Naive thymus-derived CD8-positive, alpha-beta T cell (primary cell): Measurements from ENCODE around the gene RGS5. TPM values are rescaled to one million over a fixed set of nuclear protein-coding genes. Genes with fewer than 3 reads are reported as not detected.

Experiments used
- ATAC-seq, 2 donors: fragments of 150-1000 bp; cut with Tn5 transposase in 1 of 2; sonication (Bioruptor Pico), chemical (Tn5 transposase) in 1 of 2; 1 replicate in 1 of 2; 2 replicates in 1 of 2; pipeline ENCODE4 v1.10.0; 2021; ENCODE audit warnings: mild to moderate bottlenecking in 2 of 2, moderate library complexity in 2 of 2
- POLR2A ChIA-PET: fragments of 350-600 bp; sonication (Branson Sonifier 250); formaldehyde crosslinking; loops from one replicate; lab custom pipeline; 2021; ENCODE audit warnings: antibody characterized with exemption; lab: Charles Lee
- DNase-seq, 10 donors: peaks; one replicate each; pipeline versions ENCODE4 v3.0.0 to v3.0.0-alpha.2; 2020 to 2022
- H3K27ac Mint-ChIP-seq, 10 donors: one replicate each; pipeline ENCODE4 v1.8.0; 2020 to 2022; ENCODE audit warnings: mild to moderate bottlenecking in 10 of 10, mixed read lengths in 10 of 10, moderate library complexity in 4 of 10, inconsistent platforms in 1 of 10
- H3K27me3 Mint-ChIP-seq, 5 donors: one replicate each; pipeline ENCODE4 v1.8.0; 2021 to 2022; ENCODE audit warnings: mixed read lengths in 5 of 5
- H3K36me3 Mint-ChIP-seq, 3 donors: one replicate each; pipeline ENCODE4 v1.8.0; 2020 to 2022; ENCODE audit warnings: mixed read lengths in 3 of 3, mild to moderate bottlenecking in 2 of 3, inconsistent platforms in 1 of 3
- H3K4me1 Mint-ChIP-seq, 4 donors: one replicate each; pipeline ENCODE4 v1.8.0; 2021 to 2022; ENCODE audit warnings: mixed read lengths in 4 of 4
- H3K4me3 Mint-ChIP-seq, 10 donors: one replicate each; pipeline ENCODE4 v1.8.0; 2020 to 2022; ENCODE audit warnings: mild to moderate bottlenecking in 10 of 10, mixed read lengths in 10 of 10, moderate library complexity in 6 of 10, inconsistent platforms in 1 of 10
- H3K9me3 Mint-ChIP-seq, 9 donors: one replicate each; pipeline ENCODE4 v1.8.0; 2020 to 2022; ENCODE audit warnings: mixed read lengths in 9 of 9, mild to moderate bottlenecking in 3 of 9, inconsistent platforms in 1 of 9, moderate library complexity in 1 of 9
- polyA plus RNA-seq, 3 donors: library from polyadenylated mRNA; unstranded; fragments of 300-500 nt; fragmentation: Illumina TruSeq; gene quantifications; one replicate each; pipeline ENCODE4 v1.2.3, GENCODE V29; 2021
- total RNA-seq, 8 experiments: library from RNA in 2 of 8; stranded (reverse) in 2 of 8; gene quantifications; one replicate each; pipeline ENCODE4 v1.2.3 and lab custom pipeline; 2021 to 2026

The RGS5 gene
- total and polyA plus RNA-seq, 5 experiments from 2014 or later: 0.77 to 3.8 (median 1.6) TPM

- H3K36me3 Mint-ChIP-seq: no peaks in the 10 kb centered on the region
- POLR2A ChIA-PET: no interaction called here
Measured at GRCh38 chr1:163205513-163205912, 2.8 kb upstream of the RGS5 start.

GRCh38 chr1:163203561-163203960 lies 845 bp upstream of the RGS5 start:
- no peaks in the 10 kb centered on the region for H3K9me3 Mint-ChIP-seq
- ATAC-seq (no peak), DNase-seq (no peak)
- H3K4me1 Mint-ChIP-seq: no peaks in the 10 kb centered on the region
- no peak overlapping the region for H3K4me3 Mint-ChIP-seq
- no peak overlapping the region for H3K27ac Mint-ChIP-seq
- POLR2A ChIA-PET: no interaction called here
- H3K27me3 Mint-ChIP-seq: peaks cover 0 to 2% (median 0%) of the 10 kb centered on the region in 5 donors
- no peaks in the 10 kb centered on the region for H3K36me3 Mint-ChIP-seq

More at GRCh38 chr1:163205513-163205912, 2.8 kb upstream of the RGS5 start:
- Mint-ChIP-seq H3K27me3 (peaks cover 0 to 2% (median 0%) of the 10 kb centered on the region in 5 donors), H3K4me3 (no peak overlapping the region), H3K9me3 (no peaks in the 10 kb centered on the region), H3K4me1 (no peaks in the 10 kb centered on the region), H3K27ac (no peak overlapping the region)
- ATAC-seq (no peak), DNase-seq (no peak)

- POLR2A ChIA-PET: no interaction called here
- DNase-seq: no peak
- Mint-ChIP-seq H3K4me3 (no peak overlapping the region), H3K36me3 (no peaks in the 10 kb centered on the region), H3K27ac (no peak overlapping the region), H3K27me3 (peaks cover 2 to 10% (median 4%) of the 10 kb centered on the region in 5 donors), H3K4me1 (no peaks in the 10 kb centered on the region), H3K9me3 (no peaks in the 10 kb centered on the region)
- ATAC-seq: no peak
Measured at GRCh38 chr1:163201906-163202305, 810 bp downstream of the RGS5 start.

GRCh38 chr1:163197022-163197421 lies 5.7 kb downstream of the RGS5 start:
- Mint-ChIP-seq H3K4me3 (no peak overlapping the region), H3K9me3 (no peaks in the 10 kb centered on the region), H3K36me3 (no peaks in the 10 kb centered on the region), H3K4me1 (no peaks in the 10 kb centered on the region), H3K27ac (no peak overlapping the region), H3K27me3 (peaks cover 0 to 11% (median 4%) of the 10 kb centered on the region in 5 donors)
- POLR2A ChIA-PET: no interaction called here
- ATAC-seq (no peak), DNase-seq (no peak)

- H3K4me3 Mint-ChIP-seq: no peak overlapping the region
- no peak for ATAC-seq
- no peaks in the 10 kb centered on the region for H3K9me3 Mint-ChIP-seq
- H3K36me3 Mint-ChIP-seq: no peaks in the 10 kb centered on the region
- H3K27ac Mint-ChIP-seq: no peak overlapping the region
- H3K27me3 Mint-ChIP-seq: peaks cover 0 to 11% (median 4%) of the 10 kb centered on the region in 5 donors
- POLR2A ChIA-PET: no interaction called here
- DNase-seq: no peak
- no peaks in the 10 kb centered on the region for H3K4me1 Mint-ChIP-seq
Measured at GRCh38 chr1:163196449-163196787, 6.3 kb downstream of the RGS5 start.

GRCh38 chr1:163195728-163196448 lies 6.8 kb downstream of the RGS5 start:
- Mint-ChIP-seq H3K36me3 (no peaks in the 10 kb centered on the region), H3K27ac (no peak overlapping the region), H3K4me1 (no peaks in the 10 kb centered on the region), H3K4me3 (no peak overlapping the region), H3K9me3 (no peaks in the 10 kb centered on the region), H3K27me3 (peaks cover 0 to 11% (median 4%) of the 10 kb centered on the region in 5 donors)
- ATAC-seq (no peak), DNase-seq (no peak)
- POLR2A ChIA-PET: no interaction called here

GRCh38 chr1:163191301-163191700 lies 11.4 kb downstream of the RGS5 start:
- no peak overlapping the region for H3K27ac Mint-ChIP-seq
- POLR2A ChIA-PET: no interaction called here
- DNase-seq (no peak), ATAC-seq (no peak)
- H3K36me3 Mint-ChIP-seq: no peaks in the 10 kb centered on the region
- H3K4me3 Mint-ChIP-seq: no peak overlapping the region
- no peaks in the 10 kb centered on the region for H3K4me1 Mint-ChIP-seq
- peaks cover 2 to 15% (median 4%) of the 10 kb centered on the region in 5 donors for H3K27me3 Mint-ChIP-seq
- H3K9me3 Mint-ChIP-seq: no peaks in the 10 kb centered on the region

GRCh38 chr1:163188947-163189346 lies 13.8 kb downstream of the RGS5 start:
- ATAC-seq (no peak), DNase-seq (no peak)
- H3K4me3 Mint-ChIP-seq: no peak overlapping the region
- H3K36me3 Mint-ChIP-seq: no peaks in the 10 kb centered on the region
- H3K27ac Mint-ChIP-seq: no peak overlapping the region
- H3K27me3 Mint-ChIP-seq: peaks cover 2 to 27% (median 12%) of the 10 kb centered on the region in 5 donors
- POLR2A ChIA-PET: no interaction called here
- no peaks in the 10 kb centered on the region for H3K9me3 Mint-ChIP-seq
- H3K4me1 Mint-ChIP-seq: no peaks in the 10 kb centered on the region

GRCh38 chr1:163187849-163188248 lies 14.9 kb downstream of the RGS5 start:
- no peaks in the 10 kb centered on the region for H3K4me1 Mint-ChIP-seq
- POLR2A ChIA-PET: no interaction called here
- no peak overlapping the region for H3K4me3 Mint-ChIP-seq
- no peaks in the 10 kb centered on the region for H3K9me3 Mint-ChIP-seq
- ATAC-seq (no peak), DNase-seq (no peak)
- H3K27ac Mint-ChIP-seq: no peak overlapping the region
- no peaks in the 10 kb centered on the region for H3K36me3 Mint-ChIP-seq
- peaks cover 0 to 29% (median 13%) of the 10 kb centered on the region in 5 donors for H3K27me3 Mint-ChIP-seq

- Mint-ChIP-seq H3K27me3 (peaks cover 0 to 29% (median 13%) of the 10 kb centered on the region in 5 donors), H3K27ac (no peak overlapping the region), H3K36me3 (no peaks in the 10 kb centered on the region)
Measured at GRCh38 chr1:163186862-163187261, 15.9 kb downstream of the RGS5 start.

GRCh38 chr1:163182330-163182949 lies 20.3 kb downstream of the RGS5 start:
- Mint-ChIP-seq H3K4me1 (no peaks in the 10 kb centered on the region), H3K4me3 (no peak overlapping the region), H3K36me3 (no peaks in the 10 kb centered on the region), H3K27ac (no peak overlapping the region), H3K27me3 (peaks cover 0 to 14% (median 6%) of the 10 kb centered on the region in 5 donors), H3K9me3 (peaks cover 0 to 4% (median 0%) of the 10 kb centered on the region in 9 donors)
- POLR2A ChIA-PET: no interaction called here
- ATAC-seq (no peak), DNase-seq (no peak)

More at GRCh38 chr1:163186862-163187261, 15.9 kb downstream of the RGS5 start:
- no peak overlapping the region for H3K4me3 Mint-ChIP-seq
- H3K4me1 Mint-ChIP-seq: no peaks in the 10 kb centered on the region
- DNase-seq (no peak), ATAC-seq (no peak)
- no peaks in the 10 kb centered on the region for H3K9me3 Mint-ChIP-seq
- POLR2A ChIA-PET: no interaction called here

- Mint-ChIP-seq H3K27ac (no peak overlapping the region), H3K9me3 (peaks cover 0 to 4% (median 0%) of the 10 kb centered on the region in 9 donors), H3K27me3 (peaks cover 0 to 16% (median 13%) of the 10 kb centered on the region in 5 donors), H3K36me3 (no peaks in the 10 kb centered on the region), H3K4me3 (no peak overlapping the region), H3K4me1 (no peaks in the 10 kb centered on the region)
- ATAC-seq (no peak), DNase-seq (no peak)
- POLR2A ChIA-PET: no interaction called here
Measured at GRCh38 chr1:163178628-163179027, 24.1 kb downstream of the RGS5 start.

- DNase-seq (no peak), ATAC-seq (no peak)
- peaks cover 0 to 4% (median 0%) of the 10 kb centered on the region in 9 donors for H3K9me3 Mint-ChIP-seq
- H3K4me1 Mint-ChIP-seq: no peaks in the 10 kb centered on the region
- H3K4me3 Mint-ChIP-seq: no peak overlapping the region
- POLR2A ChIA-PET: no interaction called here
- H3K27ac Mint-ChIP-seq: no peak overlapping the region
- H3K36me3 Mint-ChIP-seq: no peaks in the 10 kb centered on the region
- H3K27me3 Mint-ChIP-seq: peaks cover 0 to 16% (median 13%) of the 10 kb centered on the region in 5 donors
Measured at GRCh38 chr1:163176797-163177196, 25.9 kb downstream of the RGS5 start.
